Astrocyte (in vitro differentiated cells and primary cell): ENCODE measurements around the gene TMEM203.

Source experiments
- CTCF ChIP-seq: IDR thresholded peaks from 2 replicates; pipeline ENCODE4 v1.5.1; 2011; ENCODE audit warnings: low read depth, mild to moderate bottlenecking, inconsistent platforms, low read length, moderate library complexity; ENCODE audit not compliant: insufficient read depth
- EZH2 ChIP-seq: IDR thresholded peaks from 2 replicates; pipeline ENCODE4 v1.6.1; 2012; ENCODE audit warnings: mild to moderate bottlenecking, low read length, inconsistent platforms; ENCODE audit not compliant: insufficient read depth

GRCh38 chr9:137220317-137221094 is 15.1 kb upstream of the TMEM203 start:
- no peak for TF ChIP-seq CTCF
- no peak for TF ChIP-seq EZH2
